GM19193 (cell line): ENCODE data around the gene SP6.

Source experiments
- POLR2A ChIP-seq: IDR thresholded peaks from 4 replicates; pipeline ENCODE4 v1.6.1; 2011; ENCODE audit not compliant: insufficient read depth, insufficient read length; ENCODE audit errors: extremely low read depth

Gene SP6

DNA sequence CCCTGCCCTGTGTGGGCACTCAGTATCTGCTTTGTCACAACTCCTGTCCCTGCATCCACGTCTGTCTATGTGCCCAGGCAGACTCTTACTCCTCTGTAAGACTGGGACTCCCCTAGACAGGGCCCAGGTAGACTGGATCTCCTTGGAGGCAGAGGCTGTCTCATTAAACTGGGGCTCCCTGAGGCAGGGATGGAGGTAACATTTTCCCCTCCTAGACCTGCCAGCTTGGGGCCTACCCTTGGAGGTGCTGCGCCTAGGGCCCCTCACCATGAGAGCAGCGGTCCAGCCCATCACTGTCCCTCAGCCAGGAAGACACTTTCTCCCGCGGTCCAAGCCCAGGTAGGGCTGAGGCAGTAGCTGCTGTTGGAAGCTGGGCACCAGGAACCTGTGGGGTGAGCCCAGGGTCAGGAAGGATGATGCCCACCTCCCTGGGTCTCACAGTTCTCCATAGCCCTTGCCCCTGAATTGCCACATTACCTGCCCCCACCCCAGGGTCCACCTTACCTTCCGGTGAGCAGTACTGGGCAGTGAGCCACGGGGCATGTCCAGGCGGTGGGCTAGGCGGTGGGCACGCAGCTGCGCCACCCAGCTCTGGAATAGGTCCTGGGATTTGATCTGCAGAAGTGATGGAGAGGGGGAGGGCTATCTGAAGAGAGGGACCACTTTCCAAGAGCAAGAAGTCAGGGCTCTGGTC lies 32.8 kb downstream of the SP6 start:
- TF ChIP-seq POLR2A = no peak

DNA sequence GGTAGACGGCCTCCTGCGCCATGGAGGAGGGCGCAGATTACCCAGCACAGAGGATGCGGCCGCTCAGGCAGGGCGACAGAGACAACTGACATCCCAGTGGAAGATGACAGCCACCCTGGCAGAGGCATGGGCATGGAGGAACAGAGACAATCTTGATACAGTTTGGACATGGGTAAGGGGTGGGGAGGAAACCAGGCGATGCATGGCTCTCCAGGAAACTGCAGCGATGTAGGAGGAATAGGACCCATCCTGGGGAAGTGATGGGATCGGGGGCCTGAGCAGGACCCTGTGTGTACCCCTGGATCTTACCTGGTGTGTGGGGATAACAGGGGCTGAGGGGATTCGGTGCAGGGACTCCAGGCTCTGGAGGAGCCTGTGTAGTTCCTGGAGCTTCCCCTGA lies 34.0 kb downstream of the SP6 start:
- no peak for TF ChIP-seq POLR2A

DNA sequence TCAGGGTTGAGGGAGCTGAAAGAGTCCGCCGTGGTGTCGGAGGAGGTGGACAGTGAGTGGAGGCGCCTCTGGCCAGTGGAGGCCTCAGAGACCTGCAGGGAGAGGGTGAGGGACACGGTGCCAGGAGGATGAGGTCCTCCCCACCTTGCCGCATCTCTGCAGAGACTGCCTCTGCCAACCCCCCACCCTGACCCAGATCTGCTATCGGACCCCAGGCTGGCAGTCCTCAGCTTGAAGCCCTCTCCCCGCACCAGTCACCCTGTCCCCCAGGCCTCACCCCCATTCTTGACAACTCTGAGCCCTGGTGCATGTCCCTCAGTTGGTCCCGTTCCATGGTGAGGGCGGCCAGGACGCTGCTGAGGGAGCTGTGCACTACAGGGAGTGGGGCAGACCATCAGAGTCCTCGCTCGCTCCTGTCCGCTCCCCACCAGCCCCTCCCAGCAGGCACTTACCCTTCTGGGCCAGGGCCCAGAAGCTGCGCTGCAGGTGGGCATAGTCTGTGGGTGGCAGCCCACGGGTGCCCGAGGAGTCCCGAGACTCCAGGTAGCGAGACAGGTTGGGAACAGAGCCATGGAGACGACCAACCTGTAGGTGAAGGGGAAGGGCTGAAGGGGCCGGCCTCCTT lies 34.7 kb downstream of the SP6 start:
- TF ChIP-seq POLR2A = no peak

DNA sequence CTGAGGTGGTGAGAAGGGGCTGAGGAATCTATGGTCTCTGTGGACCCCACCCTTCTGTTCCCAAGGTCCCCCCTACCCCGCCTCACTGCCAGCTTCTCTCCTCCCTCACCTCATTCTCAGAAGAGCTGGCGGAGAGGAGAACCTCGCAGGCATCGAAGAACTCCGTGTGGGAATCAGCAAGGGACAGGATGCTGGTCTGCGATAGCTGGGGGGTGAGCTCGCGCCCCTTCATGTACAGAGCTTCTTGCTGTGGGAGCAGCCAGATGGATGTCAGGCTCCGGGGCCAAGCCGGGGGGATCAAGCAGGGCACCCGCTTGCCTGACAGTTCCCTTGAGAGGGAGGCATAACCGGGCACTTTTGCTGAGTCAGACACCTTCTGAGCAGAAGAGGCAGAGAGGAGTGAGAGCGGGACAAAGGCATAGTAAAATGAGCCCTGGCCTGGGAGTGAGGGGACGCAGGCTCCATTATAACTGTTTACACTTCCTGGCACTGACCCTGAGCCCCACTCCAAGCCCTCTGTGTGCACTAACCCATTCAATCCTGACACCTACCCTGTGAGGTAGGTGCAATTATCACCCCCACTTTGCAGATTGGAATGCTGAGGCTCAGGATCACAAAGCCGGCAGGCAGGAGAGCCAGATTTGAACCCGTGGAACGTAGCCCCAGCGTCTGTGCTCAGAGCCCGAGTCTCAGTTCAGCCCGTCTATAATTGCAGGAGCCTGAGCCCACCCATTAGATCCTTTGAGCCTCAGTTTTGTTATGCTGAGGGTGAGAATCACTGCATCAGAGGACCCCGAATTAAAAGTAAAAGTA lies 35.7 kb downstream of the SP6 start:
- no peak for TF ChIP-seq POLR2A

DNA sequence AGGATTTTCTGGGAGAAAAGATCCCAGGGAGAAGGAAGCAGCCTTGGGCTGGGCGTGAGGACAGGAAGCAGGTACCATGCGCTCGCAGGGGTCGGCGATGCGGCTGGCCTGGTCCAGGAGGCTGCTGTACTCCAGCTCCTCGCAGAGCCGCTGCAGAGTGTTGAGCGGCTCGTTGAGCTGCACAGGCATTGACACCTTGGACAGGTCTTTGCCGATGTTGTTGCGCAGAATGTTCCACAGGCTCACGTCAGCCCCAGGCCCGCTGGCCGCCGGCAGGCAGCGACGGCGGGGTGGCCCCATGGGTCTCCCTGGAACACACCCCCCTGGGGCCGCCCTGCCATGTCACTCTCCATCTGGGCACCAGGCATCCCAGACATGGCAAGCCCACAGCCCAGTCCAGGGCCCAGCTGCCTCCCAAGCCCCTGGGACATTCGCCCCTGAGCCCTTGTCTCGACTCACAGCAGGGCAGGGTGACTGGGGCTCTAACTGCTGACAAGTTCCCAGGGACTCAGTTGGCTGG lies 37.4 kb downstream of the SP6 start:
- TF ChIP-seq POLR2A = no peak

DNA sequence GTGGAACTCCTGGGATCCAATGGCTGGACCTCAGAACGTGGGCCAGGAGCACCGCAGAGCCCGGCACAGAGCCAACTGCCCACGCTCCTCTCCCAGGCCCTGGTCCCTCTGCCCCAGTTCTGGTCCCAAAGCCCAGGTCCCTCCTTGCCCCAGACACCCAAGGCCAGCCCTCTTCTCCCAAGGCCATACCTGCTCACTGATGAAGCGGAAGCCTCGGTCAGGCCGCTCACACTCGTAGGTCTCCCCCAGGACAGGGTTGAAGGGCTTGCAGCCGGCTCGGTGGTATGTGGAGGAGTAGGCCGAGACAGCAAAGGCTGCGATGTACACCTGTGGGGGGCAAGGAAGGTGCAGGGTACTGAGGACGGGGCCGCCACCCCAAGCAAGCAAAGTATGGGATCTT lies 37.9 kb downstream of the SP6 start:
- no peak for TF ChIP-seq POLR2A

DNA sequence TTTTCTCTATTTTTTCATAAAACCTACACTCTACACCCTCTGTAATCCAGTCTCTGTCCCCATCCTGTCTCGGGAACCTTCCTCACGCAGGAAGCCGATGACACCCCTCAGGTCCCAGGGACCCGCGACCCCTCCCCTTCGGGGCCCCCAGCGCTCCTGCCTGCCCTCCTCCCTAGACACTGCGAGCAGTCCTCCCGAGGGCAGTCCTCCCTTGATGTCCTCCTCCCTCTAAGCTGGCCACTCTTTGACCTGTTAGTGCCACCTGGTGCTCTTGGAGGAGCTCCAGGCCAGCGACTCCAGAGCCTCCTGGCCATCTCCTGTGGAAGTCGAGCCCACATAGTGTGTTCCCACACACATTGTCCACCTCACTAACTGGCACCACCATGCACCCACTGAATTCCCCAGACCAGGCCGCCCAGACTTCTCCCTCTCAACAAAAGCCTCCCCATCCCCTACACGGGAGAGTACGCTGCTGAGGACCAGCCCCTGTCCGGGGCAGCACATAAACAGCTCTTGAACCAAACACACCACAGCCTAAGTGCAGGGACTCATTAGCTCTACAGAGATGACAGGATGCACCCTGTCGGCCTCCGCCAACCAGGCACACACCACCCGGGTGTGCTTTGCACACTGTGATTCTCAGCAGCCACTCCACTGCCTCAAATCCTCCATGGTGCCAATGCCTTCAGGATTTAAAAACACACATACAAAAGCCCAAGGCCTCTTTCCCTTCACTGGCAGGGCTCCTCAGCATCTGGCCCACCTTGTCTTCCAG lies 38.6 kb downstream of the SP6 start:
- no peak for TF ChIP-seq POLR2A

DNA sequence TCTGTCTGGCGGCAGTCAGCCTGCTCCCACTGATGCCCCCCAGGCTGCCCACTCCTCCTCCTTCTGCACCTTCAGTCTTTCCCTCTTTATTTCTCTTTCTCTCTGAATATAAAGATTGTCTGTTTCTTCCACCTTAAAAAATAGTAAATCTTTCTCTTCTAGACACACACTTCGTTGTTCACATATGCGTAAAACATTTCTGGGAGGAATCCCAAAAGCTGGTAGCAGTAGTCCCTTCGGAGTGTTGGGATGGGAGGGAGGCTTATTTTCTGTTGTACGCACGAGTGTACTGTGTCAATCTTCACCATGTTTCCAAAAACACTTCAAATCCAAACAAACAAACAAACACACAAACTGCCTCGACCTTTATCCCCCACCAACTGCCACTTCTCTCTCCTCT lies 39.3 kb downstream of the SP6 start:
- no peak for TF ChIP-seq POLR2A

DNA sequence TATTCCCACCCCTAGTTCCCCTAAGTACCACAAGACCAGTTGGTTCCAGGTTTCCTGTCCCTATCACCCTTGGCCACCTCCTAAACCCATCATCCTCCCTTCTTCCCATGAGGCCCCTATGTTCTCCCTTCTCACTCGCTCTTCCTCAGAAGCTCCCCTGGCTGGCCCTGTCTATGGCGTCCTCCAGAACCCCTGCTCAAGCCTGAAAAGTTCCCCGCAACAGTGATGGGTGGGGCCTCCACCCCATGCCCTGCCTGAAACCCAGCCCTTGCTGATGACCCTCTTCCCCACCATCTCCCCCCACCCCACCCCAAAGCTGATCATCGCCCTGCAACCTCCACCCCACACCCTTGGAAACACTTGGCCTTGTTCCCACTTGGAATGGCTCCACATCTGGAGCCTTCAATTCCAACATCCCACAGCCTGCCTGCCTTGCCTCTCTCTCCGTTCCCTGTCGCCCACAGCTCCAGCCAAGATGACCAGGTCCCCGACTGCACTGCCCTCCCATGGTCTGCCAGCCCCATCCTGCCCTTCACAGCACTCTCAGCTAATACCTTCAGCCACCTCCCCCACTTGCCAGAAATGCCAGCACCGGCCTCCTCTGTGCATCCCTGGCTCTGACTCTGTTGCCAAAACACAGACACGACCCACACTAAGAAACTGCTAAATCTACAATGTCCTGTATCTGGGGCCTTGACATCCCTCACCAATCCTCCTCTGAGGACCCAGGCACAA lies 39.9 kb downstream of the SP6 start:
- TF ChIP-seq POLR2A = no peak

DNA sequence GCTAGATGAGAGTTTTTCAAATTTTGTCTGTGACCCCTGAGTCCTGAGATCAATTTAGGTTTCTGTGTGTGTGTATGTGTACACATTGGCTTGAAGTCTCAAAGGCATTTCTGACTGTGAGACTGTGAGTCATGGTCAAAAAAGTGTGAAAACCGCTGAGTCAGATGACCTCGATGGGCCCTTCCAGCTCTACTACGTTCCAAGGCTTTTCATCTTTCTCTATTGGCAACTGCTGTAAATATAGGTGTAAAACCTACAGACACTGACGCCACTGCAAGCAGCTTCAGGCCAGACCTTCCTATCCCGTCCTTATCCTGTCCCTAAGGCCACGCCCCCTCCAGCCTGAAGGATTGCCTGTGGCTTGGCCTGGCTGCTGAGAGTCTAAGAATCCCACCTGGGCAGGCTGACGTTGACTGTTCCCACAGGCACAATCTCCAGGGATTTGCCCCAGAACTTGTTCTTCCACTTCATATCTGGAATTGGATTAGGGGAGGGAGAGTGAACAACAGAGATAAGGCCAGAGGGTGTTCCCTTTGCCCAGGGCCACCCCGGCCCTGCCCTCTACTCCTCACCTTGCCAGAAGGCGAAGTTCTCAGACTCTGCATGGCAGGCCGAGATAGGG lies 40.7 kb downstream of the SP6 start:
- TF ChIP-seq POLR2A = no peak

DNA sequence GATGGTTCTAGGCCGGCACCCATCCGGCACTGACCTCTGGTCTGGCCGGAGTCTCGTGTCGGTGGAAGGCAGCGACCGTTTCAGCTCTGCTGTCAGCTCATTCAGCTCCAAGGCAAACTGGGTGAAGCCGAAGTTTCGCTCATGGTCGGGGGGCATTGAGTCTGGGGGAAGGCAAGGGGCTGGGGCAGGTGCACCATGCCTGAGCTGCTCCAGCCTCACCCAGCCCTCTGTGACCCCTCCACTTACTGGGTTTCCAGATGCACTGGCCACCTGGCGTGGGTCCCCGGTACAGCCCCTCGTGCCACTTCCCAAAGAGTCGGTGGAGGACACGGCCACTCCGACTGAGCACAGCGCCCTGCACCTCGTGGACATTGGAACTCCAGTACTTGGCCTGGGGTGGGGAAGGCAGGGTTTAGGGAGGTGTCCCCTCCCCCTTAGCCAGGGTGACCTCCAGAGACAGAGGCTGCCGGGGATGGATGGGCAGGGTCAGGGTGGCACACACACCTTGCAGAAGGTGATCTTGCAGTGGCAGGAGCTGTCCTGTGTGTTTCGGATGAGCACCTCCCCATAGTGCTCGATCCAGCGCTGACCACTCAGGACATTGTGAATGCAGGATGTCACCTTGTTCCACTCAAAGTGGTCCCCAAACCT lies 42.0 kb downstream of the SP6 start:
- no peak for TF ChIP-seq POLR2A

DNA sequence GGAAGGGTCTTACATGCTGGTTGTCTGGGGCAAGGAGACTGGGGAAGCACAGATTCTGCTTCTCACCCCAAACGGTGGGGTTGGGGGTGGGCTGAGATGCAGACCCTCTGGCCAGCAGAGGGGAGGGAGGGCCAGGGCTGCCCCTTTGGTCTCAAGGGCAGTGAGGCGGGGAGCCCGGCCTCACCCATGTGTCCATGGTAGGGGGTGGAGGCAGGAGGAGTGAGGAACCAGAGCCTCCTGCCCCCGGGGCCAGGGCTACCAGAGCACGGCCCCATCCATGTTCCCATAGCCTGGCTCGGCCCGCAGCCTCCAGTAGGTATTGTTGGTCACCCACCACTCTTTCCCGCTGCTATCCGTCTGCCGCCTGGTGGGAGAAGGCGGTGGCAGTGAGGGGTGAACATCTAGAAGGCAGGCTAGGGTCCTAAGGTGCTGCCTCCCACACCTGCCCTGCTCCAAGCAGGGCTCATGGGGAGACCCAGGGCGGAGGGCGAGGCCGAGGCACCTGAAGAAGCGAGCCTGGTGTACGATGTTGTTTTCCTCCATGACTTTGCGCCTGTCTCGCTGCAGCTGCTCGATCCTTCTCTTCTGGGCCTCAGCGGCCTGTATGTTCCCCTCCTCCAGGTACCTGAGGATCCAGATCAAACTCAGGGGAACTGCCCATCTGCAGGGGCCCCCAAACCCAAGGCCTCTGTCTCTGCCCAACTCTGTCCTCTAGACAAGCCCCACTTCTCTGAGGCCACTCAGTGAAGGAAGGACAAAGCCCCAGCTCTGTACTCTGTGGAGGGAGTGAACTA lies 42.7 kb downstream of the SP6 start:
- TF ChIP-seq POLR2A = no peak

DNA sequence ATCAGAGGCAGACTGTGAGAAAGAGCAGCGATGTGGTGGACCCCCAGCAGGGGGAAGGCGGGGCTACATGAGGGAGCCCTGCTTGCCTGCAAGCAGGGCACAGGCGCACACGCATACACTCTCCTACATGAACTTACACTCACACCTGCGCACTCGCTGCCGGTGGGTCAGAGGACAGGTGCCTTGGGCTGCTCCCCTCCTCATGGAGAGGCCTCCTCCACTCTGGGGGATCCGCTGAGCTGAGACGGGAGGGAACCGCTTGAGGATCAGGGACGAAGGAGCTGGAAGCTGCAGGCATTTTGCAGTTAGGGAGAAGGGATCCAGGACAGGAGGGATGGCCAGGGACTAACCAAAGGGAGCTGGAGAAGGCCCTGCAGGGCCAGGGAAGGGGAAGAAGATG lies 43.5 kb downstream of the SP6 start:
- no peak for TF ChIP-seq POLR2A
